ENCODE results near the gene ATP6V0D1.

Gene ATP6V0D1

DNA sequence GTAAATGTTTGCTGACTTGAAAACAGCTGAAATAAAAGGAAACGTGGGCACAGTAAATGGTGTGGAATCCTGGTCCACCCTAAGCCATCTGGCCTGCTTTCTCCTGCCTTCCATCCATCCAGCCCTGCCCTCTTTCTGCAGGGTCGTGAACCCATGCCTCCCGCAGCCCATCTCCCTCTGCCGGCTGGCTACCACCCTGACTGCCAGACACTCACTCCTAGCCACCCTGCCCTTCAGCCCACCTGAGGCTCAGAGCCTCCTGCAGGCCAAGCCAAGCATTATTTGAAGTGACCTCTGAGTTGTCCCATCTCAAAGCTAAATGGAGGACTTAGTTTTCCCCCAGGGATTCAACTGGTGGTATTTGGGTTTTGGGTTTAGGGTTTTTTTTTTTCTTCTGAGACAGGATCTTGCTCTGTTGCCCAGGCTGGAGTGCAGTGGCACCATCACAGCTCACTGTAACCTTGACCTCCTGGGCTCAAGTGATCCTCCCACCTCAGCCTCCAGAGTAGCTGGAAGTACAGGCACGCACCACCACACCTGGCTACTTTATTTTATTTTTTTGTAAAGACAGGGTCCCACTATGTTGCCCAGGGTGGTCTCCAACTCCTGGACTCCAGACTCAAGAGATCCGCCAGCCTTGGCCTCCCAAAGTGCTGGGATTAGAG, 73.0 kb downstream of the ATP6V0D1 start:
- no peak for DNase-seq (ENCODE audit: low read depth, low spot score)

DNA sequence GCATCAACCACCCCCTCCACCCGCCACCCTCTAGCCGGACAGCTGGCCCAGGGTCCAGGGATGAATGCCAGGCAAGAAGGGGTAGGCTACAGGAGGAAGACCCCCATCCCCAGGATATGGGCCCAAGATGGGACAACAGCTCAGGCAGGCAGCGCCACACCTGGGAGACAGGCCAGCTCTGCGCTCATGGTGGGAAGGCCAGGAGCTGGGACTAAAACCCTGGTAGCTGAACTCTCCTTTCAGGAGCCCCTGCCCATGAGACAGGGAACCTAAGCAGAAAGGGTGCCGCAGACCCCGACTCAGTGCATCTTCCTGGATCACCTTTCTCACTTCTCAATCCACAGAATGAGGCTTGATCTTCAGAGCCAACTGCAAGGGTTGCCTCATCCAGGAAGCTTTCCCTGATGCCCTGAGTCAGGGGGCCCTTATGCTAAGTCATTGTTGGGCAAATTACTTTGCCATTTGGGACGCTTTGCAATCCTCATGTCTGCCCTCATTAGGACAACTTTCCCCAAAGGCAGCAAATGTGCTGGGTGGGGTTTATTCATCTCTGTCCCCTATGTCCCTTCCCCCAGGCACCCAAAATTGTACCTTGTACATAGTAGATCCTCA, 73.7 kb downstream of the ATP6V0D1 start:
- no peak for DNase-seq (ENCODE audit: low read depth, low spot score)

DNA sequence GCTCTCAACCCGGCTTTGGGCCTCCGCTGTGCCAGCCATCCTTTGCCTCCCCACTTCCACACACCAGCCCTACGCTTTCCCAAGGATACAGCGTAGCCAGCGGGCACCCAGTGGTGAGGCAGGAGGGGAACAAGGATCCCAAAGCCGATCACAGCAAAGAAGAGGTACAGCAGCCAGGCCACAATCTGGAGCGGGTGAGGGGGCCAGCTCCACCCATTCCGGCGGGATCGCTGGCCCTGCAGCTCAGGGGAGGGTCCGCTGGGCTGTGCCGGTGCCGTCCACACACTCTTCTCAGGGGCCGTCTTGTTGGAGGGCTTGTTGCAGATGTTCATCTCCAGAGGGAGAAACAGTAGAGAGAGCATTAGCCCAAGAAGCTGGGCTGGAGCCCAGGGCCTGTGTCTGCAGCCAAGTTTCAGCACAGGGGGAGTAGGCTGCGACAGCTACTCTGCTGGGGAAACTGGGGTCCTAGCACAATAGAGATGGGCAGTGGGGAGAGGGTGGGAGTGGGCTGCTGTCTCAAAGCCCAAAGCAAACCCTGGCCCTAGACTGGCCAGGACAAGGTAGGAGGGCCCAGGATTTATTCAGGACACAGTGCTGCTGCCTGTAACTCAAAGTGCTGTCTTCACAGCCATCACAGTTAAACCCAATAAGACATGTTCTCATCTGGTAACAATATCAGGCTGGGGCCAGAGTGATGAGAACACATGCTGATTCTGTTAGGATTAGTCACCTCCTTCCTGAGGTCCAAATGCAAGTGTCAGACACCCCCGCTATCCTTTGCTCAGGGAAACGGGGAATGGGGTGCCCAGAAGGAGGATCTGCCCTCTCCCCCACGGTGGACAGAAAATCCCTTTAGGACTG, 74.6 kb downstream of the ATP6V0D1 start:
- DNase-seq (ENCODE audit: low read depth, low spot score): no peak

DNA sequence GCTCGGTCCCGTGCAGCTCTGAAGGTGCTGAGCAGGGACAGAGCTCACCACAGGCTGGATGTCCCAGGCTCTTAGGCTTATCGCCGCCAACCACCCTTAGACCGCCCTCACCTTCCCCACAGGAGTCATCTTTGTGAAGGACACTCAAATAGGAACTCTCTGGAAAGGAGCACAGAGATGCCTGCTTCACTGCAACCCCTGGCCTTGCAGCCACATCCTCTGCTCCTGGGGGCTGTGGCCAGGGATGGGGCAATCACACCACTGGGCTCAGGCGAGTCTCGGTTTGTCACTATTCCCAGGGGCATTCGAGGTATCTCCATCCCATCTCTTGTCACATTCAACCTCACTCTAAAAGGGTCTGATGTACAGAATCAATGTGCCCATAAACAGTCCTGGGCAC, 75.6 kb downstream of the ATP6V0D1 start:
- no peak for DNase-seq (ENCODE audit: low read depth, low spot score)

DNA sequence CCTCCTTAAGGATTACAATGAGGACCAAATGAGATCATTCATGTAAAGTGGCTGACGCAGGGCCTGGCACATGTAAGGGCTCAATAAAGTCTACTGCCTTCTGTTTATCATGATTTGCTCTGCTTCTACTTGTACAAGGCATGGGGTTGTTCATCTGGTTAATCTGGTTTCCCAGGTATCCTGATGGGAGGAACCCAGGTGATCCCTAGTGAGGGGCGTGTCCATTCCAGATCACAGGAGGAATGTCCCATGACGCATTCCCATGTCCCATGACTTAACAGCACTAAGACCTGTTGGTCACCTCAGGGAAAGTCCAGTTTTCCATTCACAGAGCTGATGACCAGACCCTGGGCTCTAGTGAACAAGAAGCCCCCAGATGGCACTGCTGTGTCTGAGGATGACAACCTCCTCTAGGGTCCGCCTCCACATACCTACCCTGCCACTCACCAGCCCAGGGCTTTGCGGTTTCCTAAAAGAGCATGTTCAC, 76.2 kb downstream of the ATP6V0D1 start:
- DNase-seq (ENCODE audit: low read depth, low spot score): no peak

DNA sequence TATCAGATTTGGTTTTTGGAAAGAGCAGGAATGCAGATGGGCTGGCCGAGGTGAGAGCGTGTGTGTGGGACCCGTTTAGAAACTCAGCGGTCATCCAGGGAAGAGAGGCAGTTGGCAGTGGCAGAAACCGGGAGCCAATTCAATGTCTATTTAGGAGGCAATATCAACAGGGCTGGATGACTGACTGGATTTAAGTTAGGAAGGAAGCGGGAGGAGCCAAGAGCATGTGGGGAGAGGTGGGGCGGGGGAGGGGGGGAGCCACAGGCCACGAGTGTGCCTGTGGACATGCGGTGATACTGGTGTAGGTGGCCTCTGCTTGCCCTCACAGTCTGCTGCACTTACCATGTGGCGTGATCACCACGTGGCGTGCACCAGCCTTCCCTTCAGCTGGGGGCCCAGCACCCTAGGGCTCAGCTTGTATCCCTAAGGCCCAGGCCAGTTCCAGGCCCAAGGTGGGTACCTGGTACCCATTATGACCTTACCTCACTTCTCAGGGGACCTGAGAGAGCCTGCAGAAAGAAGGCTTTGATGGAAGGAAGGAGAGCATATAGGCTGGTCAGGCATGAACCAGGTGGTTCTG, 76.9 kb downstream of the ATP6V0D1 start:
- DNase-seq (ENCODE audit: low read depth, low spot score): no peak

DNA sequence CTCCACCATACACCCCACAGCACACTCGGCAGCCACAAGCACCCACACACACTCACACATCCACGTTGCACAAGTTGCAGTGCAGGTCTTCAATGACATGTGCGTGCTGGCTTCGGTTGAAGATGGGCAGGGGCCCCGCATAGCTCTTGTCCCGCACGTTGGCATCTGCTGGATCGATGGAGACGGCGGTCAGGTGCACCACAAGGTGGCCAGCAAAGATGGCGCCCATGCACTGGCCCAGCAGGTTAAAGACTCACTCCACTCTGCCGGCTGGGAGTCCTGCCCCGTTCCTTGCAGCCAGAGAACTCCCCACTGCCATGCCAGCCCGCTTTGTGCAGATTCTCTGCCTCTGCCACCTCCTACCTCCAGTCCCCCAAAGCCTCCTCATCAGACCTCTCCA, 80.1 kb downstream of the ATP6V0D1 start:
- no peak for DNase-seq (ENCODE audit: low read depth, low spot score)

DNA sequence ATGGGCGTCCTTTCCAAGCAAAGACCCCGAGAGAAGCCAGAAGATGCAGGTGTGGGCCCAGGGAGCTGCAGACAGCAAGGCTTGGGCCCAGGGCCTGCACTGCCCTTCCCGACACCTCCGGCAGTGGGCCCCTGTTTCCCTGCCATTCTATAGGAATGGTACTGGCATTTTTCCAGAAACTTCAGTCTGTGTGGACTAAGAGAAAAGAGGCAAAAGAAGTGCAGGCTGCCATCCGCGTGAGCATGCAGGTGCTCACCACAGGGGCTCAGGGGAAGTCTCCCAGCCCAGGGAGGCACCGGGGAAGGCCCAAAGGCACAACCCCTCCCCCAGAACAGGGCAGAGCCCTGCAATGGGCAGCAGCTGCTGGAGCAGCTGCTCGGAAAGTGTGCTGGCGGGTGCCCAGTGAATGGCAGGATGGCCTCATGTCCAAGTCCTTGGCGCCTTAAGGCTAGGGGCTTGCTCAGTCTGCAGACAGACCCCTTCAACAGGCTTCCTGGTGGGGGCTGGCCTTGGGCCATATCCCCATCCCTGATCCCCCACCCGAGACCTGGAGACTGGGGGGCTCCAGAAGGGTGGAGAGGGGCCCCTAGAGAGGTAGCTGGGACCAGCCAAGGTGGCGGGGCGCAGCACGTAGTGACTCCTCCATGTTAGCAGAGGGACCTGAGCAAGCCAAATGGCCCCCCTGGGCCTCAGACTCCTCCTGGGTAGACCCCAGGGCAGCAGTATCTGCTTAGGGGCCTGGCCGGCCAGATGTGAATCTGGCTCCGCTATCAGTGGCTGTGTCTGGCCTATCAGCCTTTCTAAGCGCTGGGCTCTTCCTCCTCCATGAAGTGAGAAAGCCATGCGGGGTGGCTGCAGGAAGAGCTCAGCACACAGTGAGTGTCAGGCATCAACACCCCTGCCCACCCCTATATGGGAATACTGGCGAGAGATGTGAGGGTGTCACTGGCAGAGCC, 80.9 kb downstream of the ATP6V0D1 start:
- no peak for DNase-seq (ENCODE audit: low read depth, low spot score)

DNA sequence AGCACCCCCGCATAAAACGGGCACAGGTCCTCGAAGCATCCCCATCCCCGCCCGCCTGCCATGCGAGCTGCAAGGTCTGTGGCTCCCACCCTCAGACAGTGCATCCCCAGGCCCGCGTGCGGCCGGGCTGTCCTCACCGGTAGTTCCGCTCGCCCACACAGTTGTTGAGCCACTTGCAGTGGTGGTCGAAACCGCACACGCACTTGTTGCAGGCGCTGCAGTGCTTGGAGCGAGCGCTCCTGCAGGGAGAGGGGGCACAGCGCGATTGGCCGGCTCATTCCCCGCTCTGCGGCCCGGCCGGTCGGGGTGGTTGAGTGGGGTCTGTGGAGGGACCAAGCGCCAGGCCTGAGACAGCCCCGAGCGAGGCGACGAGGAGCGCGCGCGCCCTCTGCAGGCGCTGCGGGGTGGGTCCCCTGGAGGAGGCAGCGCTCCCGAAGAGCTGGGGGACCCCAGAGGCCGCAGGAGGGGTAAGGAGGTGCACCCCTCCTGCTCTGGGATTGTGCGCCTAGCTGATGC, 81.7 kb downstream of the ATP6V0D1 start:
- no peak for DNase-seq (ENCODE audit: low read depth, low spot score)

DNA sequence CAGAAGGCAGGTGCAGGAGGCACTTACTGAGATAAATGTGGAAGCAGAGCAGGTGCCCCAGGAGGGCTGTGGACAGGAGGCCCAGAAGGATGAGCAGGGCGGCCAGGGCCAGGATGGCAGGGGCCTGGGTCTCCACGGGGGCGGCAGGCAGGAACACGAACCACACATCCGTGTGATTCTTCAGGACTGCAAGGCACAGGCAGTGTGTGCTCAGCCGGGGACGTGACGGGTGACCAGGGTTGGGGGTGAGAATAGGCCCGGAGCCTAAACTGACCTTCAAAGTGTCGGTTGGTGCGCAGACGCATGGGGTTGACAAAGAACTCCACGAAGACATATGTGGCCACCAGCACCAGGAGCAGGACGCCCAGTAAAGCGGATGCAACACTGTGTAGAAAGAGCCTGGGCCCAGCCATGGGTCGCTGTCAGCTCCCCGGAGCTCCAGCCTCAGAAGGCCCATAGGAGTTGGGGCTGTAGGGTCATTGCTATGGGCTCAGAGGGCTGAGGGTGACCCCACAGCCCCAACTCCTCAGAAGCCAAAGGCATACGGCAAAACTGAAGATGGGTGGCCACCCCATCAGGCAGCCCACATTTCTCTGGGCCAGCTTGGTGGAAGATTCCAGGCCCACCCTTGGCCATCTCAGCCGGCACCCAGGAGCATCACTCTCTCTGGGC, 82.3 kb downstream of the ATP6V0D1 start:
- DNase-seq (ENCODE audit: low read depth, low spot score): no peak

DNA sequence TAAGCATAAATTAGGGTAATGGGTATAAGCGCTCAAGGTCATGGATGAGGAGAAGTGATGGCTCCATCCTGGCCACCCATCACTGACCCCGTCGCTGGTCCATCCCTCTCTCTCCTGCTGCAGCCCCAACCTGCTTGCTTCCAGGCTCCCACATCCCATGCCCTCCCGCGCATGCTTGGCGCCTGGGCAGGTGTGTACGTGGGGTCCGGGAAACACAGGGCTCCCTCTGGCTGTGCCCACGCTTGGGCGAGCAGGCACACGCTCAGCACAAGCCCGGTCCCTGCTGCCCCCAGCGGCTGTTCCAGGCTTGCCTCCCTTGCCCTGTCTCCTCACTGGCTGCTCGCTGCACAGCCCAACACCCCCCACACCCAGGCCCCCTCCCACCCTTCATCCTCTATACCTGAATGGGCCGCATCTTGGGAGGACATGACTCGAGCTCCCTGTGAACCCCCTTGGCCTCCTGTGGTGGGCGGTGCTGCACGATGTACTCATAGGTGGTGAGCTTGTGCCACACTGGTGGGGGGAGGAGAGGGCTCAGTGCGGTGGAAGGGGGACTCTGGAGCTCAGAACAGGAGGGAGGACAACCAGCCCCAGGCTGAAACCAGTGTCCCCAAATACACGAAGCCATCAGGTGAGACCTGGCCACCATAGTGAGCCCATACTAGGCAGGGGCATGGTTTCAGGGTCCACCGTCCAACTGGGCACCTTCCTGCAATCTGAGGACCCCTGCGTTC, 83.0 kb downstream of the ATP6V0D1 start:
- DNase-seq (ENCODE audit: low read depth, low spot score): no peak

DNA sequence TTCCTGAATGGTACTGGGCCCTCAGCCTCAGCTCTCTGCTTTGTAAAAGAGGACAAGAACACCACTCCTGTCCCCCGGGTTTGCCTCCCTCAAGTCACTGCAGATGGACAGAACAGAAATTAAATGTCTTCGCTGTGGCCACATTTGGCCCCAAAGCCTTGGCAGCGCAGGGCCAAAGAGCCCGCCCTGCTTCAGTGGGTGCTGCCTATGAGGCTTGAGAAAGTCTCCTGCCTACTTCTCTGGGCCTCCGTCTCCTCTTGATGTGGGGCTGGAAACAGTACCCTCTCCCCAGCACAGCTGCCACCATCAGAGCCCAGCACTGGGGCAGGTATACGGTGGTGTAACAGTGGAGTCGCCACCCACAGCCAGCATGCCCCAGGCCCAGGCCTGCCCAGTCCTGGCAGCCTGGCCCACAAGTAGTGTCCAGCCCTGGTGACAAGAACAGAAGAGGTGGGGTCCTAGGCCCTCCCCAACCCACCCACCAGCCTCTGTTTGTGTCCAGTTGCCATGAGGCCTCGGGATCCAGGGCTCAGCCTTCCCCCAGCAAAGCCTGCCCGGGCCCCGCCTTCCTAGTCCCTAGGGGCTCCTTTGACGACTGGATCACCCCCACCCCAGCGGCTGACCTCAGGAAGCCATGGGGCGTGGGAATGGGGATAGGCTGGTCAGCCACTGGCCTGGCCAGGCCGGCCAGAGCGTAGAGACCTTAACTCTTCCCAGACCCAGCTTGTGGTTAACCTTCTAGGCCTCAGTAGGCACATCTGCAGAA, 83.7 kb downstream of the ATP6V0D1 start:
- DNase-seq (ENCODE audit: low read depth, low spot score): no peak

DNA sequence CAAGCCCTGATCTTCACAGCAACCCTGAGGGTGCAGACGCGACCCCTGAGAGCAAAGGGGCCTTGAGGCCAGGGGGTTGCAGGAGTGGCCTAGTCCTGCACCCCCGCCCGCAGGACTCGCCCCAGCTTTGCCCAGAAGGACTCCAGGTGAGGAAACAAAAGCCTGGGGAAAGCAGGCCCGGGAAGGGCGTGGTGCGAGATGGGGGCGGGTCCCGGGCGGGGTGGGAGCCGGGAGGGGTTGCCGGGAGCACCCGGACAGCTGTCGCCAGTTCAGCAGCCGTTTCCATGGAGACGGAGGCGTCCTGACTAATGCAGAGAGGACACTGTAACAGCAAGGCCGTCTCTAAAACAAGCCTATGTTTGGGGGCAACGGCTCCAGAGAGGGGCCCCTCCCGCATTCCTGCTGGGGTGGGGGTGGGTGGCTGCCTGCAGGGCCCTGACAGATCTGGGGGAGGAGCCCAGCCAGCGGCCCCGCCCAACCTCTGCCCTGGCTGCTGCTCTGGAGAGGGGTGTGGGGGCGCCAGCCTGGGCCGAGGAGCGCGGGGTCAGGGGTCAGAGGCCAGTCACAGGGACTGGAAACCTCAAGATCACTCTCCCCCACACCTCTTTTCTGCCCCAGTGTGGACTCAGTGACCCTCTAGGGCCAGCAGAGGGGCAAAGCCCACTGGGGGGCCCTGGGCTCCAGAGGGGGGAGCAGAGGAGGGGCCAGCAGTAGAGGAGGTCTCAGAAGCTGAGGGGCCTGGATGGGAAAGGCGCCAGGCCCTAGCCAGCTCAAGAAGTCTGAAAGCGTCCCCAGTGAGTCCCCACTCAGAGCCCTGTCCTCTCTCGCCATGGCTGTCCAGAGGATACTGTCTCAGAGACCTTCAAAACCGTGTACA, 84.6 kb downstream of the ATP6V0D1 start:
- no peak for DNase-seq (ENCODE audit: low read depth, low spot score)

DNA sequence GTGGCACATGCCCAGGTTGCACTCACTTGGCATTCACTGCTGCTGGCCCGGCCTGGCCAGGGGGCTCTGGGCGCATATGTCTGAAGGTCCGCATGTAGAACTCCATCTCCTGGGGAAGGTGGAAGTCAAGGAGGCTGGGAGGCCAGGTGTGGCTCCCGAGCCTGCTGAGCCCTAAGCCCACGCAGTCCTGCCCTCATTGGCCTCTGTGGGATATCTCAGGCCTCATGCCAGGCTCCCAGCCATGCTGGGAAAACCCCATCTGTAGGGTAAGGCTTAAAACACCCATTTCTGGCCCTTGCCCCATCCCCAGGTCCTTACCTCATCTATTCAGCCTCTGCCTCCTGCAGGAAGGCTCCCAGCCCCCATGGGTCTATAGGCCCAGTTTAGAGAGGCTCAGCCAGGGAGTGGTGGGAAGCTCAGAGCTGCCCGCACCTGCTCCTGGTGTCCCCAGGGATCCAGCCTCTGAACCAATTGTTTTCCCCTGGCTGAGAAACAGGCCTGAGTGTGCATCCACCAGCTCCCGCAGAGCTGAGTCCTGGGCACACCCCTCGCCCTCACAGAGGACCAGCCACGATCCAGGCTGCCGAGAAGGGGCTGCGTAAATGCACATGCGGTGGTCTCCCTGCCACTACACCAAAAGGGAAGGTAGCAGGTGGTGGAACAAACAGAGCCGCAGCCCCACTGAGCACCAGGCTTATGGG, 85.3 kb downstream of the ATP6V0D1 start:
- DNase-seq (ENCODE audit: low read depth, low spot score): no peak

DNA sequence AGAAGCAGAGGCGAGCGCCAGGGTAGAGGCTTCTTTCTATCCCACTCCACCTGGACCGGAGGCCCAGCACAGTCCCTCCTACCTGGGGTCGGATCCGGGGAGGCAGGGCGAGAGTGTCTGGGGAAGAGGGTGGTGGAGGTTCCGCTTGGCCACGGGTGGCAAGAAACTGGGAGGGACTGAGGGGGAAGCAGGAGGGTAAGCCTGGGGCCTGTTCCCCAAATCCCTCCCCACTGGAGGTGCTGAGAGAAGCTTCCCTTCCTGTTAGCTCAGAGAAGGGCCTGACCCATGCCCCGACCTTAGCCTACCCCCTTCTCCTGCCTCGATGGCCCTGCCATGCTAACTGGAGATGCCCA, 85.9 kb downstream of the ATP6V0D1 start:
- DNase-seq (ENCODE audit: low read depth, low spot score): no peak

DNA sequence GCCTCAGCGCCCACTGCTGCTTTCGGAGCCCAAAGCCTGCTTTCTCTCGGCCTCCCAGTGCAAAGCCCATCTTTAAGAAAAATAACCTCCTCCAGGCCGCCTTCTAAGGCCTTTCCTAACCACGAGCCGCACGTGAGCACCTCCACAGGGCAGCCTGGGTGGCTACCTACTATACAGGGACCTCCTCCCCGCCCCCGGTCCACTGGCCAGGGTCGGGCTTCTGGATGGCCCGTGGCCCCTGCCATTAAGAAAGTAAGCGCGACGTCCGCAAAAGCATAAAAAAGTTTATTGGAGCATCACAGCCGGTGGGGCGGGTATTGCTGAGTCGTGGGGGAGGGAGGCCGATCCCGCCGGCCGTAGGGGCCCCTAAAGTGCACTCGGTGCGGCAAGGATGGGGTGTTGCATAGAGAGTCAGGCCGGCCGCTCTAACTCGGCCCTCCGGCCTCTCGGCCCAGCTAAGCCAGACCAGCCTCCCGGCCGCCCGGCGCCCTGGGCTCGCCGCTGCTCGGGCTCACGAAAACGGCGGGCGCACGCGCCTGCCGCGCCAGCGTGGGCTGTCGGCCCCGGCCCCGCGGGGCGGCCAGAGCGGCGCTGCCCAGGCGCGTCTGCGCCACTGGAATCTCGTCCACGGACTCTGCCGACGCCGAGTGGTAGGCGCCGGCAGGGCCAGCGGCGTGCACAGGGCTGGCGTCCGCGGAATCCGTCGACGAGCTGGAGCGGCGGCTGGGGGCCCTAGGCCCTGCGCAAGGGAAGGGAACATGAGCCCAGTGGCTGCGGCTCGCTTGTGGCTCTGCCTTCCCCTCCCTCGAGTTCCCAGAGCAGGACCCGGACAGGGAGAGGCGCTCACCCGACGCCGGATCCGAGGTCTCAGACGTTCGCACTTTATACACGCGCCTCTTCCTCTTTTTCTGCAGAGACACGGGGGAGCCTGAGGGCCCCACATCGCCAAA, 86.5 kb downstream of the ATP6V0D1 start:
- DNase-seq (ENCODE audit: low read depth, low spot score): no peak
